GM23338 (cell line): Measurements from ENCODE around the gene CNIH1. TPM values are rescaled to one million over a fixed set of nuclear protein-coding genes. Genes with fewer than 3 reads are reported as not detected.

ENCODE experiments used
- ATAC-seq: fragments of 200-7000 bp; cut with Tn5 transposase; 3 replicates; pipeline ENCODE4 v1.9.1; 2020
- DNase-seq: peaks from one replicate; pipeline ENCODE4 v3.0.0-alpha.2; 2015; ENCODE audit warnings: low spot score
- H2AFZ ChIP-seq: fragments of 200-600 bp; sonication (generic); 2 replicates; pipeline ENCODE4 v1.8.0; 2016; ENCODE audit warnings: antibody characterized with exemption, mild to moderate bottlenecking, moderate library complexity
- H3F3A ChIP-seq: fragments of 200-600 bp; sonication (generic); replicated peaks from 2 replicates; pipeline ENCODE4 v1.8.0; 2017; ENCODE audit warnings: antibody characterized with exemption, mixed run types, low read depth
- H3K27ac ChIP-seq: fragments of 200-600 bp; sonication (generic); 2 replicates; pipeline ENCODE4 v1.6.1; 2016; ENCODE audit warnings: low read depth
- H3K27me3 ChIP-seq: fragments of 200-600 bp; sonication (generic); 2 replicates; pipeline ENCODE4 v1.8.0; 2016; ENCODE audit warnings: mild to moderate bottlenecking, mixed run types, moderate library complexity; ENCODE audit not compliant: insufficient read depth
- H3K36me3 ChIP-seq: fragments of 200-600 bp; sonication (generic); 2 replicates; pipeline ENCODE4 v1.8.0; 2016; ENCODE audit warnings: mild to moderate bottlenecking; ENCODE audit not compliant: insufficient read depth
- H3K4me1 ChIP-seq: fragments of 200-600 bp; sonication (generic); 2 replicates; pipeline ENCODE4 v1.8.0; 2016; ENCODE audit warnings: mild to moderate bottlenecking, moderate library complexity; ENCODE audit not compliant: insufficient read depth
- H3K4me2 ChIP-seq: fragments of 200-600 bp; sonication (generic); 2 replicates; pipeline ENCODE4 v1.7.1; 2017; ENCODE audit warnings: mixed run types
- H3K4me3 ChIP-seq: fragments of 200-600 bp; sonication (generic); 2 replicates; pipeline ENCODE4 v1.6.1; 2016; ENCODE audit warnings: mixed run types
- H3K79me2 ChIP-seq: fragments of 200-600 bp; sonication (generic); replicated peaks from 2 replicates; pipeline ENCODE4 v1.8.0; 2017; ENCODE audit warnings: mild to moderate bottlenecking; ENCODE audit not compliant: insufficient read depth
- H3K9me2 ChIP-seq: fragments of 200-600 bp; sonication (generic); 2 replicates; pipeline ENCODE4 v1.8.0; 2017; ENCODE audit not compliant: insufficient read depth
- H4K20me1 ChIP-seq: fragments of 200-600 bp; sonication (generic); replicated peaks from 2 replicates; pipeline ENCODE4 v1.8.0; 2017; ENCODE audit warnings: mild to moderate bottlenecking; ENCODE audit not compliant: insufficient read depth
- H3K27ac Mint-ChIP-seq: 2 replicates; pipeline ENCODE4 v1.8.0; 2020; ENCODE audit warnings: inconsistent platforms, mild to moderate bottlenecking, moderate library complexity, mixed read lengths
- H3K27me3 Mint-ChIP-seq: 3 replicates; pipeline ENCODE4 v1.8.0; 2022; ENCODE audit warnings: low read depth, mild to moderate bottlenecking, moderate library complexity, mixed read lengths, inconsistent platforms; ENCODE audit not compliant: insufficient read depth, poor library complexity
- H3K36me3 Mint-ChIP-seq: 3 replicates; pipeline ENCODE4 v1.8.0; 2021; ENCODE audit warnings: low read depth, mild to moderate bottlenecking, inconsistent platforms, moderate library complexity, mixed read lengths
- H3K4me1 Mint-ChIP-seq: 3 replicates; pipeline ENCODE4 v1.8.0; 2020; ENCODE audit warnings: mild to moderate bottlenecking, inconsistent platforms, mixed read lengths
- H3K4me3 Mint-ChIP-seq: 3 replicates; pipeline ENCODE4 v1.8.0; 2021; ENCODE audit warnings: moderate library complexity, mild to moderate bottlenecking, inconsistent platforms, mixed read lengths
- H3K9me3 Mint-ChIP-seq: 3 replicates; pipeline ENCODE4 v1.8.0; 2020; ENCODE audit warnings: moderate library complexity, mild to moderate bottlenecking, inconsistent platforms, mixed read lengths
- CREB1 ChIP-seq: fragments of 250-450 bp; sonication (Bioruptor Pico); IDR thresholded peaks from 2 replicates; pipeline ENCODE4 v1.5.0; 2020; ENCODE audit warnings: low read depth, mild to moderate bottlenecking, moderate library complexity
- EZH2phosphoT487 ChIP-seq: fragments of 200-600 bp; sonication (generic); IDR thresholded peaks from one replicate; pipeline ENCODE4 v1.8.1; 2018; ENCODE audit warnings: antibody characterized with exemption; ENCODE audit not compliant: unreplicated experiment
- POLR2AphosphoS5 ChIP-seq: IDR thresholded peaks from 2 replicates; pipeline ENCODE4 v1.6.1; 2016; ENCODE audit warnings: antibody characterized with exemption, low read depth
- ZNF331 ChIP-seq: fragments of 250-450 bp; sonication (Bioruptor Pico); IDR thresholded peaks from 2 replicates; pipeline ENCODE4 v1.5.0; 2020; ENCODE audit warnings: low read depth, mild to moderate bottlenecking, moderate library complexity
- long read RNA-seq: library from polyadenylated mRNA; unstranded; transcript quantifications from one replicate; pipeline ENCODE4 v2.0.0, GENCODE V29; 2020; ENCODE audit not compliant: unreplicated experiment
- polyA plus RNA-seq: library from polyadenylated mRNA; unstranded; fragments of >200 nt; fragmentation: Nextera tagmentation; extraction: Ambion mirVana; gene quantifications from 2 replicates; pipeline ENCODE4 v1.2.1, GENCODE V29; 2016
- total RNA-seq: library from RNA; depleted of rRNA; stranded (reverse); fragments of >200 nt; shearing (Covaris generic); gene quantifications from 2 replicates; pipeline ENCODE4 v1.2.3, GENCODE V29; 2014; rRNA removed
- TF ChIP-seq, protein P1 (sequence below): fragments of 250-450 bp; sonication (Bioruptor Pico); IDR thresholded peaks from 2 replicates; pipeline ENCODE4 v1.5.0; 2020; ENCODE audit warnings: mild to moderate bottlenecking, moderate library complexity
- TF ChIP-seq, protein P2 (sequence below), 2 experiments: fragments of 200-600 bp in 1 of 2; sonication (generic) in 1 of 2; conservative IDR thresholded peaks; 2 replicates each; pipeline versions ENCODE4 v1.5.1 to v1.6.1; 2016 to 2017; ENCODE audit warnings: antibody characterized with exemption in 2 of 2, low read depth in 2 of 2, mild to moderate bottlenecking in 2 of 2, moderate library complexity in 1 of 2

Gene CNIH1
- total RNA-seq (172 and 197 TPM in 2 replicates), polyA plus RNA-seq (135 and 141 TPM in 2 replicates)
- long read RNA-seq, full-length matches to known transcripts = 73 of 79 reads
- long read RNA-seq, partial matches to known transcripts = 0 of 79 reads
- long read RNA-seq, other reads (novel, unspliced or antisense) = 6 of 79 reads

DNA sequence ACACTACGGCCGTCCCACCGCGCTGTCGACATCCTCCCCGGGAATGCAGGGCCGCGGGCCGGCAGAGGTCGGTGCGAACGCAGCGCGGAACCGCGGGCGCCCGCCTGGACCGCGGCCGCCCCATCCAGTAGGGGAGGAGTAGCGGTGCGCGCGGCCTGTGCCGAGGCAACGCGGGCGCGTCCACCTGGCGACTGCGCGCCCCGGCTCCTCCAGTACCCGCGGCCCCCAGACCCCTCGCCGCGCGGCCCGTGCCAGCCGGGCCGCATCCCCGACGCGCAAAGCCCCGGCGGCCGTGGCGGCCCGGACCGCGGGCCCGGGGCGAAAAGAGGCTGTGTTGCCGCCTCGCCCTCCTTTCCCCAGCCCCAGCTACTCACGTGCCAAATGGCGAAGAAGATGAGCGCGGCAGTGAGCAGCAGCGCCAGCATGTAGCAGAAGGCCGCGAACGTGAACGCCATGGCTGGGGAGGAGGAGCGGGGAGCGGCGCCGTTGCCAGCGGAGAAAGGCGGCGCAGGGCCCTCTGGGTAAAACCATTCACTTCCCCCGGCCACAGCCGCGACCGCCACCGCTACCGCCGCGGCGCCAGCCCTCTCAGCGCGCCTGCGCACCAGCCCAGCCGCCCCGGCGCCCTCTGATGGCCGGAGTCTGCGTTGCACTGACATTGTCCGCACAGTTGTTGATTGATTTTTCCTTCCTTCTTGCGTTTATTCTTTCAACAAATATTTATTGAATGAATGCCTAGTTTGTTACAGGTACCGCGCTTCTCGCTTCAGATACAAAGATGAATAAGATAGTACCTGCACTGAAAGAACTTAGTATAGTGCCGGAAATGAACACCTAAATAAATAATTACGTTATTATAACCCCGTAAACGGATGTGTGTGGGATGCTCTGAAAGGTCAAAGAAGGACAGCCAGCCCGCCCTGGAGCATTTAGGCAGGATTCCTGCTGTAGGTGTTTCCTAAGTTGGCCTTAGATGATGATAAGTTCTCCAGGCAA is at the start of gene CNIH1:
CNIH1 (minus strand) TSS at position 502 of the 996 bp plus-strand sequence; CDS start at position 455, 47 bp downstream.
- Histone ChIP-seq H4K20me1 (no peaks in the 10 kb centered on the region), H3K9me2 (no peaks in the 10 kb centered on the region), H3K27me3 (no peaks in the 10 kb centered on the region), H3K4me1 (peaks cover 26% of the 10 kb centered on the region), H3F3A (0 out of 2 replicates have a peak, but pooled peaks cover 4% of the 10 kb centered on the region), H2AFZ (peak within 1 kb of the TSS; percentile 54), H3K79me2 (peaks cover 45% of the 10 kb centered on the region), H3K36me3 (no peaks in the 10 kb centered on the region), H3K27ac (peak within 1 kb of the TSS; percentile 97), H3K4me3 (peak within 1 kb of the TSS; percentile 92), H3K4me2 (peak within 1 kb of the TSS; percentile 93)
- DNase-seq (peak; percentile 95), ATAC-seq (peak; percentile 92)
- peak; percentile 90 for TF ChIP-seq POLR2AphosphoS5
- TF ChIP-seq, protein P1, sequence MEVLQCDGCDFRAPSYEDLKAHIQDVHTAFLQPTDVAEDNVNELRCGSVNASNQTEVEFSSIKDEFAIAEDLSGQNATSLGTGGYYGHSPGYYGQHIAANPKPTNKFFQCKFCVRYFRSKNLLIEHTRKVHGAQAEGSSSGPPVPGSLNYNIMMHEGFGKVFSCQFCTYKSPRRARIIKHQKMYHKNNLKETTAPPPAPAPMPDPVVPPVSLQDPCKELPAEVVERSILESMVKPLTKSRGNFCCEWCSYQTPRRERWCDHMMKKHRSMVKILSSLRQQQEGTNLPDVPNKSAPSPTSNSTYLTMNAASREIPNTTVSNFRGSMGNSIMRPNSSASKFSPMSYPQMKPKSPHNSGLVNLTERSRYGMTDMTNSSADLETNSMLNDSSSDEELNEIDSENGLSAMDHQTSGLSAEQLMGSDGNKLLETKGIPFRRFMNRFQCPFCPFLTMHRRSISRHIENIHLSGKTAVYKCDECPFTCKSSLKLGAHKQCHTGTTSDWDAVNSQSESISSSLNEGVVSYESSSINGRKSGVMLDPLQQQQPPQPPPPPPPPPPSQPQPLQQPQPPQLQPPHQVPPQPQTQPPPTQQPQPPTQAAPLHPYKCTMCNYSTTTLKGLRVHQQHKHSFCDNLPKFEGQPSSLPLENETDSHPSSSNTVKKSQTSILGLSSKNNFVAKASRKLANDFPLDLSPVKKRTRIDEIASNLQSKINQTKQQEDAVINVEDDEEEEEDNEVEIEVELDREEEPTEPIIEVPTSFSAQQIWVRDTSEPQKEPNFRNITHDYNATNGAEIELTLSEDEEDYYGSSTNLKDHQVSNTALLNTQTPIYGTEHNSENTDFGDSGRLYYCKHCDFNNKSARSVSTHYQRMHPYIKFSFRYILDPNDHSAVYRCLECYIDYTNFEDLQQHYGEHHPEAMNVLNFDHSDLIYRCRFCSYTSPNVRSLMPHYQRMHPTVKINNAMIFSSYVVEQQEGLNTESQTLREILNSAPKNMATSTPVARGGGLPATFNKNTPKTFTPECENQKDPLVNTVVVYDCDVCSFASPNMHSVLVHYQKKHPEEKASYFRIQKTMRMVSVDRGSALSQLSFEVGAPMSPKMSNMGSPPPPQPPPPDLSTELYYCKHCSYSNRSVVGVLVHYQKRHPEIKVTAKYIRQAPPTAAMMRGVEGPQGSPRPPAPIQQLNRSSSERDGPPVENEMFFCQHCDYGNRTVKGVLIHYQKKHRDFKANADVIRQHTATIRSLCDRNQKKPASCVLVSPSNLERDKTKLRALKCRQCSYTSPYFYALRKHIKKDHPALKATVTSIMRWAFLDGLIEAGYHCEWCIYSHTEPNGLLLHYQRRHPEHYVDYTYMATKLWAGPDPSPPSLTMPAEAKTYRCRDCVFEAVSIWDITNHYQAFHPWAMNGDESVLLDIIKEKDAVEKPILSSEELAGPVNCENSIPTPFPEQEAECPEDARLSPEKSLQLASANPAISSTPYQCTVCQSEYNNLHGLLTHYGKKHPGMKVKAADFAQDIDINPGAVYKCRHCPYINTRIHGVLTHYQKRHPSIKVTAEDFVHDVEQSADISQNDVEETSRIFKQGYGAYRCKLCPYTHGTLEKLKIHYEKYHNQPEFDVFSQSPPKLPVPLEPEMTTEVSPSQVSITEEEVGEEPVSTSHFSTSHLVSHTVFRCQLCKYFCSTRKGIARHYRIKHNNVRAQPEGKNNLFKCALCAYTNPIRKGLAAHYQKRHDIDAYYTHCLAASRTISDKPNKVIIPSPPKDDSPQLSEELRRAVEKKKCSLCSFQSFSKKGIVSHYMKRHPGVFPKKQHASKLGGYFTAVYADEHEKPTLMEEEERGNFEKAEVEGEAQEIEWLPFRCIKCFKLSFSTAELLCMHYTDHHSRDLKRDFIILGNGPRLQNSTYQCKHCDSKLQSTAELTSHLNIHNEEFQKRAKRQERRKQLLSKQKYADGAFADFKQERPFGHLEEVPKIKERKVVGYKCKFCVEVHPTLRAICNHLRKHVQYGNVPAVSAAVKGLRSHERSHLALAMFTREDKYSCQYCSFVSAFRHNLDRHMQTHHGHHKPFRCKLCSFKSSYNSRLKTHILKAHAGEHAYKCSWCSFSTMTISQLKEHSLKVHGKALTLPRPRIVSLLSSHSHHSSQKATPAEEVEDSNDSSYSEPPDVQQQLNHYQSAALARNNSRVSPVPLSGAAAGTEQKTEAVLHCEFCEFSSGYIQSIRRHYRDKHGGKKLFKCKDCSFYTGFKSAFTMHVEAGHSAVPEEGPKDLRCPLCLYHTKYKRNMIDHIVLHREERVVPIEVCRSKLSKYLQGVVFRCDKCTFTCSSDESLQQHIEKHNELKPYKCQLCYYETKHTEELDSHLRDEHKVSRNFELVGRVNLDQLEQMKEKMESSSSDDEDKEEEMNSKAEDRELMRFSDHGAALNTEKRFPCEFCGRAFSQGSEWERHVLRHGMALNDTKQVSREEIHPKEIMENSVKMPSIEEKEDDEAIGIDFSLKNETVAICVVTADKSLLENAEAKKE (CRISPR knock-in tag) = no peak
- TF ChIP-seq, protein P2, sequence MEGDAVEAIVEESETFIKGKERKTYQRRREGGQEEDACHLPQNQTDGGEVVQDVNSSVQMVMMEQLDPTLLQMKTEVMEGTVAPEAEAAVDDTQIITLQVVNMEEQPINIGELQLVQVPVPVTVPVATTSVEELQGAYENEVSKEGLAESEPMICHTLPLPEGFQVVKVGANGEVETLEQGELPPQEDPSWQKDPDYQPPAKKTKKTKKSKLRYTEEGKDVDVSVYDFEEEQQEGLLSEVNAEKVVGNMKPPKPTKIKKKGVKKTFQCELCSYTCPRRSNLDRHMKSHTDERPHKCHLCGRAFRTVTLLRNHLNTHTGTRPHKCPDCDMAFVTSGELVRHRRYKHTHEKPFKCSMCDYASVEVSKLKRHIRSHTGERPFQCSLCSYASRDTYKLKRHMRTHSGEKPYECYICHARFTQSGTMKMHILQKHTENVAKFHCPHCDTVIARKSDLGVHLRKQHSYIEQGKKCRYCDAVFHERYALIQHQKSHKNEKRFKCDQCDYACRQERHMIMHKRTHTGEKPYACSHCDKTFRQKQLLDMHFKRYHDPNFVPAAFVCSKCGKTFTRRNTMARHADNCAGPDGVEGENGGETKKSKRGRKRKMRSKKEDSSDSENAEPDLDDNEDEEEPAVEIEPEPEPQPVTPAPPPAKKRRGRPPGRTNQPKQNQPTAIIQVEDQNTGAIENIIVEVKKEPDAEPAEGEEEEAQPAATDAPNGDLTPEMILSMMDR (conservative IDR thresholded peaks at IDR 0.05; ENCODE audit: low read depth in 2 of 2) = peak; percentile 87 to 90
- TF ChIP-seq CREB1 = no peak
- no peak for TF ChIP-seq EZH2phosphoT487
- TF ChIP-seq ZNF331 (CRISPR knock-in tag) = no peak
- Mint-ChIP-seq H3K27me3 (peaks cover 8% of the 10 kb centered on the region), H3K27ac (peak within 1 kb of the TSS; percentile 95), H3K9me3 (no peaks in the 10 kb centered on the region), H3K4me3 (peak within 1 kb of the TSS; percentile 94), H3K36me3 (peaks cover 15% of the 10 kb centered on the region; the same call in 2 of the 3 replicates), H3K4me1 (peaks cover 33% of the 10 kb centered on the region)
